Ascending aorta (tissue), 2 donors: ENCODE data around the gene BMS1. TPM values are rescaled to one million over a fixed set of nuclear protein-coding genes. Genes with fewer than 3 reads are reported as not detected.
A peak's percentile ranks its signal among the peaks of the same experiment; 100 is the strongest.

Experiments
- DNase-seq, 2 donors: peaks; one replicate each; pipeline ENCODE4 v3.0.0-alpha.2; 2019; ENCODE audit warnings: low spot score in 2 of 2
- H3K27ac ChIP-seq, 2 donors: fragments of 200-600 bp; sonication (generic); one replicate each; pipeline ENCODE4 v1.5.1; 2016 to 2017; ENCODE audit warnings: mild to moderate bottlenecking in 1 of 2
- H3K27me3 ChIP-seq: fragments of 200-600 bp; sonication (generic); one replicate; pipeline ENCODE4 v1.5.1; 2017
- H3K36me3 ChIP-seq, 2 donors: fragments of 200-600 bp; sonication (generic); one replicate each; pipeline ENCODE4 v1.5.1; 2016
- H3K4me1 ChIP-seq, 2 donors: fragments of 200-600 bp; sonication (generic); one replicate each; pipeline ENCODE4 v1.5.1; 2016 to 2017; ENCODE audit warnings: mild to moderate bottlenecking in 1 of 2
- H3K4me3 ChIP-seq, 2 donors: fragments of 200-600 bp; sonication (generic); one replicate each; pipeline ENCODE4 v1.5.1; 2016 to 2017; ENCODE audit warnings: mild to moderate bottlenecking in 1 of 2
- H3K9me3 ChIP-seq, 2 donors: fragments of 200-600 bp; sonication (generic); one replicate each; pipeline ENCODE4 v1.5.1; 2016
- intact Hi-C: fragments of 100-400 bp; cut with DNase I; formaldehyde crosslinking; loops from one replicate; pipeline ENCODE4 v1.15.1; 2023
- total RNA-seq: library from RNA; depleted of rRNA; stranded (reverse); fragments of >200 nt; gene quantifications from one replicate; pipeline ENCODE4 v1.1.0, GENCODE V29; 2016
- TF ChIP-seq, protein P1 (sequence below), 3 experiments: fragments of 200-600 bp in 2 of 3; fragments of 450-650 bp in 1 of 3; sonication (generic) in 2 of 3; IDR thresholded peaks; one replicate each; pipeline ENCODE4 v1.5.1; 2016 to 2019; ENCODE audit warnings: antibody characterized with exemption in 3 of 3, mild to moderate bottlenecking in 1 of 3, moderate library complexity in 1 of 3

Gene BMS1
- total RNA-seq, 1 donor from 2014 or later = 6.2 TPM

DNA sequence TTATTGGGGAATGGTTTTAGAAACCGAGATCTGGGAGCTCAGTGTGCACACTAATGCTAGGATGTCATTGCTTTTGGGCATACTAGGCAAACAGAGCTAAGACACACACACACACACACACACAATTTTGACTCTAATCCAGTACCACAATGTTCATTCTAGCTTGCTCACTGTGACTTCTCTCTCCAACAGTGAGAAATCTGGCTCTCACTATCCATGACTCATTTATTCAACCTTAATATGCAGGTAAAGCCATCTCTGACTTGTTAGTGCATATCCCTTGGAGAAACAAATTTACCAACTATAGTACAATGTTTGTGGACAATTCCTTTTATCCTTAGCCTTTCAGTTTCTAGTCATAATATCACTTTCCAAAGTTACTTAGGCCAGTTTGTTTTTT lies 5.9 kb upstream of the BMS1 start:
- Histone ChIP-seq H3K27ac (no peak overlapping the region), H3K36me3 (no peaks in the 10 kb centered on the region), H3K4me3 (no peak overlapping the region), H3K4me1 (peaks cover 0 to 3% of the 10 kb centered on the region in 2 donors), H3K9me3 (no peaks in the 10 kb centered on the region), H3K27me3 (no peaks in the 10 kb centered on the region)
- intact Hi-C loops = no loop called here
- DNase-seq = no peak
- TF ChIP-seq, protein P1, sequence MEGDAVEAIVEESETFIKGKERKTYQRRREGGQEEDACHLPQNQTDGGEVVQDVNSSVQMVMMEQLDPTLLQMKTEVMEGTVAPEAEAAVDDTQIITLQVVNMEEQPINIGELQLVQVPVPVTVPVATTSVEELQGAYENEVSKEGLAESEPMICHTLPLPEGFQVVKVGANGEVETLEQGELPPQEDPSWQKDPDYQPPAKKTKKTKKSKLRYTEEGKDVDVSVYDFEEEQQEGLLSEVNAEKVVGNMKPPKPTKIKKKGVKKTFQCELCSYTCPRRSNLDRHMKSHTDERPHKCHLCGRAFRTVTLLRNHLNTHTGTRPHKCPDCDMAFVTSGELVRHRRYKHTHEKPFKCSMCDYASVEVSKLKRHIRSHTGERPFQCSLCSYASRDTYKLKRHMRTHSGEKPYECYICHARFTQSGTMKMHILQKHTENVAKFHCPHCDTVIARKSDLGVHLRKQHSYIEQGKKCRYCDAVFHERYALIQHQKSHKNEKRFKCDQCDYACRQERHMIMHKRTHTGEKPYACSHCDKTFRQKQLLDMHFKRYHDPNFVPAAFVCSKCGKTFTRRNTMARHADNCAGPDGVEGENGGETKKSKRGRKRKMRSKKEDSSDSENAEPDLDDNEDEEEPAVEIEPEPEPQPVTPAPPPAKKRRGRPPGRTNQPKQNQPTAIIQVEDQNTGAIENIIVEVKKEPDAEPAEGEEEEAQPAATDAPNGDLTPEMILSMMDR (IDR thresholded peaks at IDR 0.05) = no peak

DNA sequence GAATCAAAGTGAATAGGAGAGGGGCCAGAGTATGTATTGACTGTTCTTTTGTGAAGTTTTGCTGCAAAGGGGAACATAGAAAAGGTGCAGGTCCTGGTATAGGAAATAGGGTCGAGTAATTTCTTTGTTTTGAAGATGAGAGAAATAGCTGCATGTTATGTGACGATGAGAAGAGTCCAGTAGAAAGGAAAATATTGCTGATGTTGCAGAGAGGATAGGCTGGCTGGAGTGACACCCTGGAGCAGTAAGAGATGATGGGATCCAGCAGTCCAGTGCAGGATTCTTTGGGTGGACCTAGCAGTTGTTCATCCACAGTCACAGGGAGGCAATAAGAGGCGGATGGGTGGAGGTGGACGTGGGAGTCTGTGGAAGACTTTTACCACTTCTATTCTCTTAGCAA lies 2.1 kb upstream of the BMS1 start:
- intact Hi-C loops = loop anchor here (5.0 to 10.0 kb wide), 2 partner anchors 143 to 794 kb away; partner anchors contain the start of genes ZNF239 and ZNF33B
- Histone ChIP-seq H3K9me3 (no peaks in the 10 kb centered on the region), H3K4me3 (no peak overlapping the region), H3K4me1 (peaks cover 0 to 14% of the 10 kb centered on the region in 2 donors), H3K27me3 (no peaks in the 10 kb centered on the region), H3K36me3 (peaks cover 1 to 10% of the 10 kb centered on the region in 2 donors), H3K27ac (no peak overlapping the region)
- TF ChIP-seq, protein P1 (IDR thresholded peaks at IDR 0.05) = no peak
- DNase-seq = no peak

DNA sequence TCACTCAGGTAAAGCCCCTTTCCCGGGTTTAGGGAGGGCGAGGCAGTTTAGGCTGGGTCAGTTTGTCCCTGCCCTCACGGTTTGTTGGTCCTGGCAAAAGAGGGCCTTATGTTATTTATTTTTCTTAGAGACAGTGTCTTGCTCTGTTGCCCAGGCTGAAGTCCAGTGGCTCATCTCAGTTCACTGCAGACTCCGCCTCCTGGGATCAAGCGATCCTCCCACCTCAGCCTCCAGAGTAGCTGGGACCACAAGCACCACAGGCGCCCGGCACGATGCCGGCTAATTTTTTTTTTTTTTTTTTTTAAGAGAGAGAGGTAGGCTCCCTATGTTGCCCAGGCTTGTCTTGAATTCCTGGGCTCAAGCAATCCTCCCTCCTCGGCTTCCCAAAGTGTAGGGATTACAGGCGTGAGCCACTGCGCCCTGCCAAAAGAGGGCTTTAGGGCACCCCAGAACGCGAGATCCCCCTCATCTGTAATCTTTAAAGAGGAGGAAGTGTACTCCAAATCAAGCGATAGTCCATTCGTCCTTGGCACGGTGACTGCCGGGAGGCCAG lies 626 bp upstream of the BMS1 start:
- intact Hi-C loops = loop anchor here (1.0 to 10.0 kb wide), 3 partner anchors 29 to 793 kb away; partner anchors contain the start of genes ZNF239 and ZNF33B
- Histone ChIP-seq H3K4me1 (peaks cover 0 to 14% of the 10 kb centered on the region in 2 donors), H3K27me3 (no peaks in the 10 kb centered on the region), H3K27ac (peak overlapping the region; percentile 87 to 94), H3K4me3 (peak overlapping the region; percentile 67 to 77), H3K36me3 (peaks cover 10 to 24% of the 10 kb centered on the region in 2 donors), H3K9me3 (no peaks in the 10 kb centered on the region)
- TF ChIP-seq, protein P1 (IDR thresholded peaks at IDR 0.05) = no peak
- no peak for DNase-seq

DNA sequence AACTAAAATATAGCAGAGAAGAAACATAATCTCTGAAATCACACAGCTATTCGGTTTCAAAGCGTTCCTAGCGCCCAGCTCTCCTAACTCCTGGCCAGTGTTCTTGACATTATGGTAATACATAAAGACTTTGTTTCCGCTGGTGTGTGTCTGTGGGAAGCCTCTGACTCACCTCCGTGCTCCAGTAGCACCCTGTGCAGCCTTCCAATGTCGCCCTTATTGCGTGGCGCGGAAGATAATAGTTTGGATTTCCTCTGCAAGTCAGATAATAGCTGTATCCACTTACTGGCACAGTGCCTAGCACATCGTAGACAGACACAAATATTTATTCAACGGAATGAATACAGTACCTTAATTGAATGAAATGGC lies 570 bp downstream of the BMS1 start:
- TF ChIP-seq, protein P1 (IDR thresholded peaks at IDR 0.05) = no peak
- peak overlapping the region; percentile 87 to 94 for H3K27ac ChIP-seq

DNA sequence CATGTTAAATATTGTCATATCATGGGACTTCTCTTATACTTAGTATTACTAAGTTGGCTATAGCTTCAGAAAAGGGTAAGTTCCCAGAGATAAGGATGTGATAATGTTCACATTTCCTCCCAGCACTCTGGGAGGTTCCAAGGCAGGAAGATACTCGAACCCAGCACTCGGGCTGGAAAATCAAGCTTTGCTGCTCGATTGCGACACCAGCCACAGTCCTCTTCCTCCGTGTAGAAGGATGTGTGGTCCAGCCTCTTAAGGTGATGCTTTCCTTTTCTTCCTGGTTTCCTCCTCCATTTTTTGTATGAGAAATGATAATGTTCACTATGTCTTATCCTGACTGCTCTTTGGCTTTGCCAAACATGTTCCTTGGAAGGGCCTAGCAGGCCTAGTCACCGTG lies 3.2 kb downstream of the BMS1 start:
- Histone ChIP-seq H3K36me3 (peaks cover 23 to 57% of the 10 kb centered on the region in 2 donors), H3K4me3 (no peak overlapping the region), H3K9me3 (no peaks in the 10 kb centered on the region), H3K27me3 (no peaks in the 10 kb centered on the region), H3K27ac (no peak overlapping the region), H3K4me1 (peaks cover 0 to 14% of the 10 kb centered on the region in 2 donors)
- TF ChIP-seq, protein P1 (IDR thresholded peaks at IDR 0.05) = no peak
- DNase-seq = no peak
- intact Hi-C loops = loop anchor here (10.0 kb wide), 1 partner anchor 789 kb away; the partner anchor contains the start of gene ZNF239

More for the DNA sequence above, 570 bp downstream of the BMS1 start:
- Histone ChIP-seq H3K27me3 (no peaks in the 10 kb centered on the region), H3K9me3 (no peaks in the 10 kb centered on the region), H3K36me3 (peaks cover 15 to 35% of the 10 kb centered on the region in 2 donors), H3K4me1 (peaks cover 0 to 14% of the 10 kb centered on the region in 2 donors), H3K4me3 (peak overlapping the region; percentile 67 to 77)
- intact Hi-C loops = loop anchor here (5.0 to 10.0 kb wide), 2 partner anchors 146 to 792 kb away; partner anchors contain the start of genes ZNF239 and ZNF33B
- DNase-seq = no peak
